Embryonic facial prominence (tissue), 1 donor: ENCODE results near the gene VEGFD.
"Not testable (repeated sequence)": the region's sequence is repeated elsewhere in the genome, so short reads cannot be mapped to it uniquely, and the experiment has no call there.

ENCODE experiments used
- DNase-seq: peaks from one replicate; pipeline ENCODE4 v3.0.0-alpha.2; 2016; ENCODE audit errors: extremely low spot score

Gene VEGFD

GRCh38 chrX:15305899-15306298 is 78.3 kb downstream of the VEGFD start:
- DNase-seq: not testable (repeated sequence)

- DNase-seq: no peak
Measured at GRCh38 chrX:15301924-15302323, 82.3 kb downstream of the VEGFD start.

- no peak for DNase-seq
Measured at GRCh38 chrX:15299941-15300851, 84.0 kb downstream of the VEGFD start.

- DNase-seq: no peak
Measured at GRCh38 chrX:15298780-15299179, 85.4 kb downstream of the VEGFD start.

- no peak for DNase-seq
Measured at GRCh38 chrX:15298201-15298600, 86.0 kb downstream of the VEGFD start.
